Duodenal mucosa (tissue), 2 donors: Measurements from ENCODE around the gene WDR35.
"Not testable (repeated sequence)": the region's sequence is repeated elsewhere in the genome, so short reads cannot be mapped to it uniquely, and the experiment has no call there.

Experiments used
- H3K27ac ChIP-seq: one replicate; pipeline ENCODE4 v1.7.0; 2013; ENCODE audit warnings: low read depth, low read length
- H3K27me3 ChIP-seq, 2 donors: one replicate each; pipeline ENCODE4 v1.7.0; 2013; ENCODE audit warnings: low read length in 2 of 2, control low read depth in 1 of 2; ENCODE audit not compliant: insufficient read depth in 2 of 2, control insufficient read depth in 1 of 2
- H3K36me3 ChIP-seq, 2 donors: one replicate each; pipeline ENCODE4 v1.7.0; 2013; ENCODE audit warnings: low read length in 2 of 2, control low read depth in 1 of 2; ENCODE audit not compliant: insufficient read depth in 2 of 2, control insufficient read depth in 1 of 2
- H3K4me1 ChIP-seq, 2 donors: one replicate each; pipeline ENCODE4 v1.7.0; 2013; ENCODE audit warnings: low read length in 2 of 2, control low read depth in 1 of 2; ENCODE audit not compliant: insufficient read depth in 2 of 2, control insufficient read depth in 1 of 2
- H3K4me3 ChIP-seq, 2 donors: one replicate each; pipeline ENCODE4 v1.7.0; 2013; ENCODE audit warnings: low read length in 2 of 2, low read depth in 1 of 2
- H3K9ac ChIP-seq, 2 donors: one replicate each; pipeline ENCODE4 v1.7.0; 2013; ENCODE audit warnings: low read length in 2 of 2, low read depth in 1 of 2
- H3K9me3 ChIP-seq, 2 donors: one replicate each; pipeline ENCODE4 v1.7.0; 2013; ENCODE audit warnings: low read length in 2 of 2, control low read depth in 1 of 2; ENCODE audit not compliant: control insufficient read depth in 1 of 2

Gene WDR35

DNA sequence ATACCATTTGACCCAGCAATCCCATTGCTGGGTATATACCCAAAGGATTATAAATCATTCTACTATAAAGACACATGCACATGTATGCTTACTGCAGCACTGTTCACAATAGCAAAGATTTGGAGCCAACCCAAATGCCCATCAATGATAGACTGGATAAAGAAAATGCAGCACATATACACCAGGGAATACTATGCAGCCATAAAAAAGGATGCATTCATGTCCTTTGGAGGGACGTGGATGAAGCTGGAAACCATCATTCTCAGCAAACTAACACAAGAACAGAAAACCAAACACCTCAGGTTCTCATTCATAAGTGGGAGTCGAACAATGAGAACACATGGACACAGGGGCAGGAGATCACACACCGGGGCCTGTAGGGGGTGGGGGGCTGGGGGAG is 67.7 kb downstream of the WDR35 start:
- not testable (repeated sequence) for H3K4me3 ChIP-seq, H3K4me1 ChIP-seq, H3K9ac ChIP-seq, H3K36me3 ChIP-seq, H3K27me3 ChIP-seq, H3K9me3 ChIP-seq, H3K27ac ChIP-seq

DNA sequence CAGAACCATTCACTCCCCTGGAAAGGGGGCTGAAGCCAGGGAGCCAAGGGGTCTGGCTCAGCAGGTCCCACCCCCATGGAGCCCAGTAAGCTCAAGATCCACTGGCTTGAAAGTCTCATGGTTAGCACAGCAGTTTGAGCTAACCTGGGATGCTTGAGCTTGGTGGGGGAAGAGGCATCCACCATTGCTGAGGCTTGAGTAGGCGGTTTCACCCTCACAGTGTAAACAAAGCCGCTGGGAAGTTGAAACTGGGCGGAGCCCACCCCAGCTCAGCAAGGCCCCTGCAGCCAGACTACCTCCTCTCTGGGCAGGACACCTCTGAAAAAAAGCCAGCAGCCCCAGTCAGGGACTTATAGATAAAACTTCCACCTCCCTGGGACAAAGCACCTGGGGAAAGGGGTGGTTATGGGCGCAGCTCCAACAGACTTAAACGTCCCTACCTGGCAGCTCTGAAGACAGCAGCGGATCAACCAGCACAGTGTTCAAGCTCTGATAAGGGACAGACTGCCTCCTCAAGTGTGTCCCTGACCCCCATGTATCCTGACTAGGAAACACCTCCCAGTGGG is 73.4 kb downstream of the WDR35 start:
- no peaks in the 10 kb centered on the region for H3K27me3 ChIP-seq
- no peaks in the 10 kb centered on the region for H3K9me3 ChIP-seq
- no peak overlapping the region for H3K4me3 ChIP-seq
- H3K27ac ChIP-seq, result no peak overlapping the region
- H3K36me3 ChIP-seq, result no peaks in the 10 kb centered on the region
- H3K4me1 ChIP-seq, result no peaks in the 10 kb centered on the region
- H3K9ac ChIP-seq, result no peak overlapping the region

DNA sequence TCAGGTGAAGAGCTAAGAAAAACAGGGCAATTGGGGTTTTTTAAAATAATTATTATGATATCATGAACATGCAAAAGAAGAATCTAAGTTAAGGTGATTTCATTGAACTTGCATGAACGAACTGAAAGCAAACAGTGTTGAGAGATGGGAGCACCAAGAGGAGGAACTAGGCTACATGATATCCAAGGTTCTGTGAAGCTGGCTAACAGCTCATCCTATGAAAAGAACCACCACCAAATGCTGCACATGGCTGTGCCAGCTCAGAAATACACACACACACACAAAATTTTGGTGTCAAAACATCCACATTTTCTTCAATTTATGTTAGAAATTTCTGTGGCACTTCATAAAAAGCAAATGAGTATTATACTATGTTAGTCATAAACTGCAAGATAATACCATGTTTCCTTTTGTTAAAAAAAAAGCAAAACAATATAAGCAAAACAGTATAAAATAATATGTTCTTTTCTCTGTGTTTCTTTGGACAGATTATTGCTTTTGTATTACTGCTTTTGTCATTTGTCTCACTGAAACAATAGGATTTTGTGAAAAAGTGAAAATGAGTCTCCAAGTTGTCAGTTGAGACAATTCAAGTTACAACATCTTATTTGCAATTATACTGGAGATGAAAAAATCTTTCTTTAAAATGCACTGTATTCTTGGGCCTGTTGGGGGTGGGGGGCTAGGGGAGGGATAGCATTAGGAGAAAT is 75.5 kb downstream of the WDR35 start:
- no peaks in the 10 kb centered on the region for H3K27me3 ChIP-seq
- no peaks in the 10 kb centered on the region for H3K9me3 ChIP-seq
- H3K27ac ChIP-seq, result no peak overlapping the region
- no peak overlapping the region for H3K4me3 ChIP-seq
- no peaks in the 10 kb centered on the region for H3K36me3 ChIP-seq
- H3K9ac ChIP-seq, result no peak overlapping the region
- no peaks in the 10 kb centered on the region for H3K4me1 ChIP-seq

DNA sequence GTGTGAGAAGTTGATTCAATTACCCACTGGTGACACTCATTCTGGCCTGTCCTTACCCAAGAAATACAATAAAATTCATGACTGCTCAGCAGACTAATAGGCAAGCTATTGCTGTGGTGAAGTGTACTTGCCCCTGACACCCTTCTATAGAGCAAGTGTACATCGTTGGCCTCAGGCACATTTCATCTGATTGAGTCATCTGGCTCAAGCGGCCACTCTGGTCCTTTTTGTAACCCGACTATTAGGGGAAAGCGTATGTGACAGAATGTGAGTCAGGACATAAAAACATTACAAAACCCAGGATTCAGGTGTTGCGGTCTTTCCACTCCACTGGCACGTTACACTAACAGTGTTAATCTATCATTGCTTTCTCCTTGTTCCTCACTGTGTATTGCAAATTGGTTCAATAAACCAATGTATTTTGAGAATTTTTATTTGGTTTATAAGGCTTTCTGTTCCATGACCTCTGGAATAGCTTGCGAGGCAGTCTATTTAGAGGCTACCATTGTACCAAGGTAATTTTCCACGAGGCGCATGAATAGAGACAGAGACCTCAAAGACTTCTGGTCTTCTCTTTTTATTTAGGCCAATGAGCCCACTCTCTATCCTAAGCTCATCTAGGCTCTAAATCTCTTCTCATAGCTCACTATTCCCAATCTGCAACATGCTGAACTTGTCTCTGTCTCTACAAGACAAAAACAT is 77.9 kb downstream of the WDR35 start:
- Histone ChIP-seq H3K4me3 (no peak overlapping the region), H3K27ac (no peak overlapping the region), H3K4me1 (no peaks in the 10 kb centered on the region), H3K9ac (no peak overlapping the region), H3K36me3 (no peaks in the 10 kb centered on the region), H3K27me3 (no peaks in the 10 kb centered on the region), H3K9me3 (no peaks in the 10 kb centered on the region)

DNA sequence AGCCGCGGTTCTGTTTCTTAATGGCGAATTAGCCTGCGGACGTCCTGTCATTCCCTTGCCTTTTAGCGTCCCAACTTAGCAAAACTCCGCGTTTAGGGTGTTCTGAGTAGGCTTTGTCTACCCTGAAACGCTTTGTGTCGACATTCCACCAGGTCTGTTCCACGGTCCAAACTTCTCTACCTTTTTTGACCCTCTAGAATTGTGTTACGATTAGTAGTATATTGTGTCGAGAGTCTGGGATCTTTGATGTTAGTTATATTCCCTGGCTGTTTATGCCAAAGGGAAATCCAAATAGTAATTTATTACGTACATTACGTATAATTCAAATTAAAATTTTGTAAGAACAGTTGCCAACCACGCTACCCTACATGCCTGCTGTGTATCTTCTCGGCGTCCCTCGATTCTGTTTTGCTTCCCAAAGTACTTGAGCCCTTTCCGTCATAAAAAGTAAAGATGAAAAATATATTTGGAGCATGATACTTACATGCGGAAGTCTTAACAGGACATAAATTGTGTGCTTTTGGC is 87.6 kb downstream of the WDR35 start:
- H3K27ac ChIP-seq, result peak overlapping the region; percentile 98
- H3K9ac ChIP-seq, result peak overlapping the region; percentile 95 to 98
- no peaks in the 10 kb centered on the region for H3K36me3 ChIP-seq
- peak overlapping the region; percentile 94 to 98 for H3K4me3 ChIP-seq
- H3K27me3 ChIP-seq, result no peaks in the 10 kb centered on the region
- no peaks in the 10 kb centered on the region for H3K9me3 ChIP-seq
- peaks cover 10 to 34% of the 10 kb centered on the region in 2 donors for H3K4me1 ChIP-seq

DNA sequence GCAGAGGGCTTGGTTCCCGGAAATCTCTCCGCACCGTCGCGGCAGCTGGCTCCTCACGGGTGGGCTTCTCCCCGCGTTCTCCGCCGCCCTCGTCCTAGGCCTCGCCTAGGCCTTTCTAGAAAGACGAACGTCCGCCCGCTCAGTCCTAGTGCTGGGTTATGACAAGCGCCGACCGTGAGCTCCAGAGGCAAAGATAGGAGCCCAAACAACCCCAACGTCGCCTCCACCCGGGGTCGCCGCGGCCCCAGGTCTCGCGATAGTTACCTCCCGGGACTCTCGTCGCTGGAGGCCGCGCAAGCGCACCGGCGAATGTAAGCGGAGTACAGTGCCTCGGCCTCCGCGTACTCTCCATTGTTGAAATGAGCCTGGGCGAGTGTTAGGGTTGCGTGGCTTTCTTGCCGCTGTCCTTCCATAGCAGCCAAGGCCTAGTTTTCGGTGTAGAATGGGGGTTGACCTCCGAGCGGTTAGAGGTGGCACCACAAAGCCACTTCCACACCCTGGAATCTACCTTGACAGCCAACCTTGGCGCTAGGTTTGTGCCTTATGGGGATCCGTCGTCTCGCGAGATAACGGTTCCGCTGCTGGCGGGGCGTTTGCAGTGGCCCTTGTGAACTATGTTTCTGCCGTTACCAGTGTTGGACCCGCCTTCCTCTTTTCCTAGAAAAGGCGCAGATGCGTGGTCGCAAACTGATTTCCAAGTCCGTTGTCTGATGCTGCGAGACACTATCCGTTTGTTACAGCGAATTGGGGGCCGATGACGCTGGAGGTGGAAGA is 88.3 kb downstream of the WDR35 start, which contains the start of gene TTC32:
TTC32 (minus strand) TSS at position 542 of the 774 bp plus-strand sequence; CDS start at position 413, 129 bp downstream.
- H3K4me1 ChIP-seq, result peaks cover 10 to 34% of the 10 kb centered on the region in 2 donors
- no peaks in the 10 kb centered on the region for H3K9me3 ChIP-seq
- H3K9ac ChIP-seq, result peak within 1 kb of the TSS; percentile 95 to 98
- H3K27ac ChIP-seq, result peak within 1 kb of the TSS; percentile 98
- H3K4me3 ChIP-seq, result peak within 1 kb of the TSS; percentile 94 to 98
- H3K36me3 ChIP-seq, result no peaks in the 10 kb centered on the region
- H3K27me3 ChIP-seq, result no peaks in the 10 kb centered on the region

DNA sequence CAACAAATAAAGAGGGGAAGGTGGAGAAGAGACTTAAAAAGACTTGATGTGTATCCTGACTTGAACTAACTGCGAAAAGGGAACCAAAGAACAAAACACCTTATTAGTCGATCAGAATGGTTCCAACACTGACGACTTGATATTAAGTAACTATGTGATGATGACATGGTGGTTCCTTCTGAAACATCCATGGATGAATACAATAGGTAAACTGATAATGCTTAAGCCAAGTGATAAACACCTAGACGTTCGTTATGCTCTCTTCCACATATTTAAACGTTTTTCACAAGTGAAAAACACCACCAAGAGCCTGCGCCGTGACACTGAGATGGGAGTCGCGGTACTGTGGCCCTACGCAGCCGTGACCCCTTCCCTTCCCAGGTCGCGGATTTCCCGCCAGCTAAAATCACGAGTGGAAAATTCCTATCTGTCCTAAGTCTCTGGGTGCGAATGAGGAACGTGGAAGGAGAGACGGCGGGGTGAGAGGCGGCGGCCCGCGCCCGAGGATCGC is 88.9 kb downstream of the WDR35 start:
- Histone ChIP-seq H3K36me3 (no peaks in the 10 kb centered on the region), H3K9ac (peak overlapping the region; percentile 95 to 98), H3K4me3 (peak overlapping the region; percentile 94 to 98), H3K9me3 (no peaks in the 10 kb centered on the region), H3K27ac (peak overlapping the region; percentile 98), H3K27me3 (no peaks in the 10 kb centered on the region), H3K4me1 (peaks cover 10 to 34% of the 10 kb centered on the region in 2 donors)

DNA sequence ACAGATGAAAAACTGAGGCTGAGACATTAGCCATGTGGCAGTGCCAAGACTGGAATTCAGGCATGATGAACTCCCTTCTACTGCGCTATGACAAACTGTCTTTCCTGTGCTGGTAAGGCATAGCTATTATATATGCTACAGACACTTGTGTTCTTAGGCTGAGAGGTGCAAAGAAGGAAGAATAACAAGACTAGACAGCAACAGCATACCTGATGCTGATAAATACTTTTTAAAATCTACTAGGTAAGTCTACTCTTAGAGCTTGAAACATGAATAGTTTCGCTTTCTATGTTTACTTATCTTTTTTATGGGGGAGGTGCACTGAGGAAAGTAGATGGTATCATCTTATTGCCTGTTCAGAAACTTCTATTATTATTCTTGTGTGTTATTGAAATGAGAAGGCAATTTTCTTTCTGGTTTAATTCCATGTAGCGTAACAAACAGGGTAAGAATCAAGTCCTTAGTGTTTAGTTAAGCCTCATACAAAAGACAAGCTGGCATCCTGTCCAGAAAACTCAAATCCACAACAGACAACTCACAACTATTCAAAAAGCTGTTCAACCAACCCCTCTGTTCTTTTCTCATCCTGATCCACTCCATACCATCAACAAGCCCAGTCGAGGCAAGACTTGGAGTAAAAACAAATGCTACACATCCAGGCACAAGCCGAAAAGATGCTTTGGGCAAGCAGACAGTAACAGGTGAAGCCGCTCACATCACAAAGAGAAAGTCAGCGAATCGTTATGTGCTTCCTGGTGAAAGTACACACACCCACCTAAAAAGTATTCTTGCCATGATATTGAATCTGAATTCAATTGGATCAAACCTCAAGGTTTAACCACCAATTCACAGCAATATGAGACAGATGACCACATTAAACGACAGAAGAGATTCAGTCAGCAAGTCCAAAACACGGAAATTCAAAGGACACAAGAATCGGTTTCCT is 89.6 kb downstream of the WDR35 start:
- Histone ChIP-seq H3K9me3 (no peaks in the 10 kb centered on the region), H3K27ac (no peak overlapping the region), H3K4me3 (peak overlapping the region; percentile 94 to 98), H3K27me3 (no peaks in the 10 kb centered on the region), H3K9ac (peak overlapping the region; percentile 95 to 98), H3K36me3 (no peaks in the 10 kb centered on the region), H3K4me1 (peaks cover 10 to 34% of the 10 kb centered on the region in 2 donors)
